ENCODE results near the gene CERS1.
"Not testable (repeated sequence)": the region's sequence is repeated elsewhere in the genome, so short reads cannot be mapped to it uniquely, and the experiment has no call there.

Gene CERS1

DNA sequence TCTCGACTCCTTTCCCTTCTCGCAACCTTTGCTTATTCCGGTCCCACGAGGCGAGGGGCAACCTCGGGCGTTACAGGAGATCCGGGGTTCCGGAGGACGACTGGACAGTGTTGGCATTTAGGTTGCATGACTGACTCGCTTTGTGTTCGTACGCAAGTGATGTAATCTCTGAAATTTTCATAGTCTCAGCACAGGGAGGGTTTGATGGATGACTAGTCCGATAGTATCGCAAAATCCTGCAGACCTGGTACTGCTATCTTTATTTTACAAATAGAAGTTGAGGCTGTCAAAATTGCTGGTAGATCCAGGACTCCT, 23.9 kb upstream of the CERS1 start:
- ATAC-seq, result no peak
- TF ChIP-seq ESRRG (CRISPR knock-in tag; IDR thresholded peaks at IDR 0.05) (no peak), SNAI2 (CRISPR knock-in tag; IDR thresholded peaks at IDR 0.05) (no peak), ZFP30 (CRISPR knock-in tag; IDR thresholded peaks at IDR 0.05) (no peak), ZC3H10 (CRISPR knock-in tag; IDR thresholded peaks at IDR 0.05) (no peak), ISL1 (CRISPR knock-in tag; IDR thresholded peaks at IDR 0.05) (no peak), POU6F1 (CRISPR knock-in tag; IDR thresholded peaks at IDR 0.05; ENCODE audit: borderline replicate concordance, low read depth) (no peak), TOX (CRISPR knock-in tag; IDR thresholded peaks at IDR 0.05; ENCODE audit: borderline replicate concordance) (no peak), GLIS3 (CRISPR knock-in tag; IDR thresholded peaks at IDR 0.05) (no peak), PPARA (CRISPR knock-in tag; IDR thresholded peaks at IDR 0.05; ENCODE audit: borderline replicate concordance) (no peak)
- TF ChIP-seq, protein P1, sequence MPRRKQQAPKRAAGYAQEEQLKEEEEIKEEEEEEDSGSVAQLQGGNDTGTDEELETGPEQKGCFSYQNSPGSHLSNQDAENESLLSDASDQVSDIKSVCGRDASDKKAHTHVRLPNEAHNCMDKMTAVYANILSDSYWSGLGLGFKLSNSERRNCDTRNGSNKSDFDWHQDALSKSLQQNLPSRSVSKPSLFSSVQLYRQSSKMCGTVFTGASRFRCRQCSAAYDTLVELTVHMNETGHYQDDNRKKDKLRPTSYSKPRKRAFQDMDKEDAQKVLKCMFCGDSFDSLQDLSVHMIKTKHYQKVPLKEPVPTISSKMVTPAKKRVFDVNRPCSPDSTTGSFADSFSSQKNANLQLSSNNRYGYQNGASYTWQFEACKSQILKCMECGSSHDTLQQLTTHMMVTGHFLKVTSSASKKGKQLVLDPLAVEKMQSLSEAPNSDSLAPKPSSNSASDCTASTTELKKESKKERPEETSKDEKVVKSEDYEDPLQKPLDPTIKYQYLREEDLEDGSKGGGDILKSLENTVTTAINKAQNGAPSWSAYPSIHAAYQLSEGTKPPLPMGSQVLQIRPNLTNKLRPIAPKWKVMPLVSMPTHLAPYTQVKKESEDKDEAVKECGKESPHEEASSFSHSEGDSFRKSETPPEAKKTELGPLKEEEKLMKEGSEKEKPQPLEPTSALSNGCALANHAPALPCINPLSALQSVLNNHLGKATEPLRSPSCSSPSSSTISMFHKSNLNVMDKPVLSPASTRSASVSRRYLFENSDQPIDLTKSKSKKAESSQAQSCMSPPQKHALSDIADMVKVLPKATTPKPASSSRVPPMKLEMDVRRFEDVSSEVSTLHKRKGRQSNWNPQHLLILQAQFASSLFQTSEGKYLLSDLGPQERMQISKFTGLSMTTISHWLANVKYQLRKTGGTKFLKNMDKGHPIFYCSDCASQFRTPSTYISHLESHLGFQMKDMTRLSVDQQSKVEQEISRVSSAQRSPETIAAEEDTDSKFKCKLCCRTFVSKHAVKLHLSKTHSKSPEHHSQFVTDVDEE (CRISPR knock-in tag; IDR thresholded peaks at IDR 0.05), result no peak
- TF ChIP-seq, protein P2, sequence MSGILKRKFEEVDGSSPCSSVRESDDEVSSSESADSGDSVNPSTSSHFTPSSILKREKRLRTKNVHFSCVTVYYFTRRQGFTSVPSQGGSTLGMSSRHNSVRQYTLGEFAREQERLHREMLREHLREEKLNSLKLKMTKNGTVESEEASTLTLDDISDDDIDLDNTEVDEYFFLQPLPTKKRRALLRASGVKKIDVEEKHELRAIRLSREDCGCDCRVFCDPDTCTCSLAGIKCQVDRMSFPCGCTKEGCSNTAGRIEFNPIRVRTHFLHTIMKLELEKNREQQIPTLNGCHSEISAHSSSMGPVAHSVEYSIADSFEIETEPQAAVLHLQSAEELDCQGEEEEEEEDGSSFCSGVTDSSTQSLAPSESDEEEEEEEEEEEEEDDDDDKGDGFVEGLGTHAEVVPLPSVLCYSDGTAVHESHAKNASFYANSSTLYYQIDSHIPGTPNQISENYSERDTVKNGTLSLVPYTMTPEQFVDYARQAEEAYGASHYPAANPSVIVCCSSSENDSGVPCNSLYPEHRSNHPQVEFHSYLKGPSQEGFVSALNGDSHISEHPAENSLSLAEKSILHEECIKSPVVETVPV (CRISPR knock-in tag; IDR thresholded peaks at IDR 0.05), result no peak

GRCh38 chr19:18919086-18919899, 23.3 kb upstream of the CERS1 start, which contains the start of the genes COPE and DDX49:
COPE (minus strand) TSS chr19:18919387; CDS start chr19:18919348, 39 bp downstream.
DDX49 (plus strand) TSS chr19:18919715; CDS start chr19:18919742, 27 bp downstream.
- ATAC-seq, result peak; percentile 97
- TF ChIP-seq GLIS3 (CRISPR knock-in tag; IDR thresholded peaks at IDR 0.05) (no peak), POU6F1 (CRISPR knock-in tag; IDR thresholded peaks at IDR 0.05; ENCODE audit: borderline replicate concordance, low read depth) (no peak), CREB5 (CRISPR knock-in tag; IDR thresholded peaks at IDR 0.05; ENCODE audit: low read depth) (no peak), ZC3H10 (CRISPR knock-in tag; IDR thresholded peaks at IDR 0.05) (no peak), ZNF565 (CRISPR knock-in tag; conservative IDR thresholded peaks at IDR 0.05; ENCODE audit: low read depth) (no peak), ISL1 (CRISPR knock-in tag; IDR thresholded peaks at IDR 0.05) (no peak), ZFP3 (CRISPR knock-in tag; IDR thresholded peaks at IDR 0.05) (0 out of 2 replicates have a peak, but pooled peaks have one; percentile 18), OSR1 (CRISPR knock-in tag; IDR thresholded peaks at IDR 0.05) (no peak), ZNF8 (CRISPR knock-in tag; IDR thresholded peaks at IDR 0.05) (0 out of 2 replicates have a peak, but pooled peaks have one; percentile 10)
- TF ChIP-seq, protein P2 (CRISPR knock-in tag; IDR thresholded peaks at IDR 0.05), result no peak
- TF ChIP-seq, protein P3, sequence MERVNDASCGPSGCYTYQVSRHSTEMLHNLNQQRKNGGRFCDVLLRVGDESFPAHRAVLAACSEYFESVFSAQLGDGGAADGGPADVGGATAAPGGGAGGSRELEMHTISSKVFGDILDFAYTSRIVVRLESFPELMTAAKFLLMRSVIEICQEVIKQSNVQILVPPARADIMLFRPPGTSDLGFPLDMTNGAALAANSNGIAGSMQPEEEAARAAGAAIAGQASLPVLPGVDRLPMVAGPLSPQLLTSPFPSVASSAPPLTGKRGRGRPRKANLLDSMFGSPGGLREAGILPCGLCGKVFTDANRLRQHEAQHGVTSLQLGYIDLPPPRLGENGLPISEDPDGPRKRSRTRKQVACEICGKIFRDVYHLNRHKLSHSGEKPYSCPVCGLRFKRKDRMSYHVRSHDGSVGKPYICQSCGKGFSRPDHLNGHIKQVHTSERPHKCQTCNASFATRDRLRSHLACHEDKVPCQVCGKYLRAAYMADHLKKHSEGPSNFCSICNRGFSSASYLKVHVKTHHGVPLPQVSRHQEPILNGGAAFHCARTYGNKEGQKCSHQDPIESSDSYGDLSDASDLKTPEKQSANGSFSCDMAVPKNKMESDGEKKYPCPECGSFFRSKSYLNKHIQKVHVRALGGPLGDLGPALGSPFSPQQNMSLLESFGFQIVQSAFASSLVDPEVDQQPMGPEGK (CRISPR knock-in tag; IDR thresholded peaks at IDR 0.05; ENCODE audit: borderline replicate concordance), result no peak

DNA sequence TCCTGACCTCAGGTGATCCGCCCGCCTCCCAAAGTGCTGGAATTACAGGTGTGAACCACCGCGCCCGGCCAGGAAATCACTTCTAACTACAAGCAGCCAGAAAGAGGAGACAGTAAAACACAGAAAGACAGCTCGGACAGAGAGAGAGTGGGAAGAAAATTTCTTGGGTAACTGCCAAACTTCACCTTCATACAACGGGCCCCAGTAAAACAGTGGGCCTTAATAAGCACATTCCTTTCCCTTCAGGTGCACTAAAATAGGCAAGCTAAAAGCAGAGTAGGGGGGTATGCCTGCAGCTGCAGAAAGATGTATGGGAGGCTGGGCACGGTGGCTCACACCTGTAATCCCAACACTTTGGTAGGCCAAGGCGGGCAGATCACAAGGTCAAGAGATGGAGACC, 21.6 kb upstream of the CERS1 start:
- ATAC-seq, result not testable (repeated sequence)
